CD4-positive, CD25-positive, alpha-beta regulatory T cell (primary cell): ENCODE results near the gene GIMAP4. TPM values are rescaled to one million over a fixed set of nuclear protein-coding genes. Genes with fewer than 3 reads are reported as not detected.

Experiments used
- ATAC-seq, 2 donors: fragments of 150-1000 bp; cut with Tn5 transposase; one replicate each; pipeline ENCODE4 v1.10.0; 2021; ENCODE audit warnings: low read depth in 2 of 2, moderate number of reproducible peaks in 2 of 2, moderate library complexity in 1 of 2
- DNase-seq, 3 donors: peaks; one replicate each; pipeline versions ENCODE4 v3.0.0 to v3.0.0-alpha.2; 2012 to 2022; ENCODE audit warnings: mixed read lengths in 1 of 3
- H3K27ac ChIP-seq: one replicate; pipeline ENCODE4 v1.7.0; 2013; ENCODE audit warnings: mild to moderate bottlenecking, low read length; ENCODE audit not compliant: insufficient read depth, poor library complexity, severe bottlenecking
- H3K27me3 ChIP-seq: one replicate; pipeline ENCODE4 v1.7.0; 2013; ENCODE audit warnings: low read length; ENCODE audit not compliant: control insufficient read depth, insufficient read depth
- H3K36me3 ChIP-seq: one replicate; pipeline ENCODE4 v1.7.0; 2013; ENCODE audit warnings: mild to moderate bottlenecking, low read length, moderate library complexity; ENCODE audit not compliant: control insufficient read depth, insufficient read depth
- H3K4me1 ChIP-seq: 2 replicates; pipeline ENCODE4 v1.7.0; 2013; ENCODE audit warnings: mild to moderate bottlenecking, low read length; ENCODE audit not compliant: insufficient read depth, control insufficient read depth, poor library complexity, severe bottlenecking
- H3K4me3 ChIP-seq: one replicate; pipeline ENCODE4 v1.7.0; 2013; ENCODE audit warnings: low read depth, mild to moderate bottlenecking, low read length, moderate library complexity
- H3K9me3 ChIP-seq, 2 experiments: 1 replicate in 1 of 2; 2 replicates in 1 of 2; pipeline ENCODE4 v1.7.0; 2013; ENCODE audit warnings: low read length in 2 of 2, mild to moderate bottlenecking in 1 of 2, moderate library complexity in 1 of 2; ENCODE audit not compliant: control insufficient read depth in 2 of 2
- H3K27ac Mint-ChIP-seq, 3 donors: one replicate each; pipeline ENCODE4 v1.8.0; 2020 to 2022; ENCODE audit warnings: mild to moderate bottlenecking in 3 of 3, mixed read lengths in 3 of 3, moderate library complexity in 2 of 3
- H3K27me3 Mint-ChIP-seq: one replicate; pipeline ENCODE4 v1.8.0; 2022; ENCODE audit warnings: mild to moderate bottlenecking, mixed read lengths
- H3K36me3 Mint-ChIP-seq: one replicate; pipeline ENCODE4 v1.8.0; 2020; ENCODE audit warnings: mixed read lengths
- H3K4me1 Mint-ChIP-seq, 4 donors: one replicate each; pipeline ENCODE4 v1.8.0; 2020 to 2022; ENCODE audit warnings: mixed read lengths in 4 of 4, mild to moderate bottlenecking in 1 of 4
- H3K4me3 Mint-ChIP-seq, 4 donors: one replicate each; pipeline ENCODE4 v1.8.0; 2020 to 2022; ENCODE audit warnings: mild to moderate bottlenecking in 4 of 4, mixed read lengths in 4 of 4, moderate library complexity in 3 of 4
- H3K9me3 Mint-ChIP-seq, 7 donors: one replicate each; pipeline ENCODE4 v1.8.0; 2020 to 2022; ENCODE audit warnings: mixed read lengths in 7 of 7, mild to moderate bottlenecking in 3 of 7, moderate library complexity in 2 of 7
- polyA plus RNA-seq, 4 donors: library from polyadenylated mRNA; unstranded; fragments of 300-500 nt; fragmentation: Illumina TruSeq; gene quantifications; one replicate each; pipeline ENCODE4 v1.2.3, GENCODE V29; 2021
- total RNA-seq: library from RNA; stranded (reverse); gene quantifications from one replicate; pipeline ENCODE4 v1.2.3, GENCODE V29; 2022

The GIMAP4 gene
- total and polyA plus RNA-seq, 5 donors from 2014 or later = 90.1 to 667 (median 421) TPM

DNA sequence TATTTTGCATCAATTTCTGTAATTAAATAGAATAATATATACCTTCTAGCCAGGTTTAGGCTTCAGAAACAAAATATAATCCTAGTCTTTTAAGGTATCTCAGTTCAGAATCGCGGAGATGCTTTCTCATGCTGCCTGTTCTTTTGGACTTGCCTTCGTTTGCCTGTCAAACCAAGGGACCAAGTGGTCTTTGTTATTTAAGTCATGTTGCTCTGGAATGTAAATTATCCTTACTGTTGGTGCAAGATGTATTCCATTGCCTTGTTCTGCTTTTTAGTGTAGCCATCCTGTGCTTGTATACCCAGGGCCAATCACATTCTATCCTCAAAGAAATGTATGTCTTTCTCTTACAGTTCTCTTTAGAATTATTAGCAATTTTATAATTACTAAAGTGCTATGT is 1.1 kb upstream of the GIMAP4 start:
- peaks cover 39% of the 10 kb centered on the region for H3K4me1 ChIP-seq
- H3K27me3 ChIP-seq = no peaks in the 10 kb centered on the region
- H3K9me3 ChIP-seq = peaks cover 12 to 16% of the 10 kb centered on the region in 2 experiments
- ATAC-seq (no peak), DNase-seq (no peak)
- Mint-ChIP-seq H3K36me3 (peaks cover 44% of the 10 kb centered on the region), H3K4me1 (peaks cover 15 to 83% (median 56%) of the 10 kb centered on the region in 4 donors), H3K27ac (peak overlapping the region; percentile 94 to 100 (median 96)), H3K4me3 (peak overlapping the region; percentile 95 to 99 (median 98)), H3K9me3 (peaks cover 0 to 23% (median 6%) of the 10 kb centered on the region in 7 donors), H3K27me3 (no peaks in the 10 kb centered on the region)
- peak overlapping the region; percentile 100 for H3K4me3 ChIP-seq
- H3K36me3 ChIP-seq = peaks cover 14% of the 10 kb centered on the region
- peak overlapping the region; percentile 68 for H3K27ac ChIP-seq

DNA sequence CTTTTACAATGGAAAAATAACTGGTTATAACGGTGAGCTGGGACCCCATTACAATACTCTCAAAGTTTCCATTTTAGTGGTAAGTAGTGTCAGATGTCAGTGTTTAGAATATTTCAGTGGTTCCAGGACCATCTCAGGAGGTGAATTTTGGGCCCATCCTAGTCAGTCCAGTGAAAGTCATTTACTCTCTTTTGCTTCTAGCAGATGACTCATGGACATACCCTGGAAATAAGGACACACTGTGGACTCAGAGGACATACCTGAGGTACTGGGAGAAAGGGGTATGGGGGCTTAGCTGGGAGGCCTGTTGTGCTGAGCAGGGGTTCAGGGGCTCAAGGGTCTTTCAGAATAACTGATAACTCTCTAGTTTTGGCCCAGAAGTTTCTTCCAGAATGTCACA is 618 bp upstream of the GIMAP4 start:
- ATAC-seq (no peak), DNase-seq (no peak)
- peaks cover 12 to 16% of the 10 kb centered on the region in 2 experiments for H3K9me3 ChIP-seq
- H3K27me3 Mint-ChIP-seq = no peaks in the 10 kb centered on the region
- peaks cover 0 to 24% (median 4%) of the 10 kb centered on the region in 7 donors for H3K9me3 Mint-ChIP-seq
- H3K36me3 Mint-ChIP-seq = peaks cover 48% of the 10 kb centered on the region
- H3K4me3 ChIP-seq = peak overlapping the region; percentile 100
- peak overlapping the region; percentile 95 to 99 (median 98) for H3K4me3 Mint-ChIP-seq
- H3K27ac ChIP-seq = peak overlapping the region; percentile 68
- H3K36me3 ChIP-seq = peaks cover 19% of the 10 kb centered on the region
- peaks cover 15 to 84% (median 56%) of the 10 kb centered on the region in 4 donors for H3K4me1 Mint-ChIP-seq
- peak overlapping the region; percentile 94 to 100 (median 96) for H3K27ac Mint-ChIP-seq
- H3K4me1 ChIP-seq = peaks cover 39% of the 10 kb centered on the region
- no peaks in the 10 kb centered on the region for H3K27me3 ChIP-seq

DNA sequence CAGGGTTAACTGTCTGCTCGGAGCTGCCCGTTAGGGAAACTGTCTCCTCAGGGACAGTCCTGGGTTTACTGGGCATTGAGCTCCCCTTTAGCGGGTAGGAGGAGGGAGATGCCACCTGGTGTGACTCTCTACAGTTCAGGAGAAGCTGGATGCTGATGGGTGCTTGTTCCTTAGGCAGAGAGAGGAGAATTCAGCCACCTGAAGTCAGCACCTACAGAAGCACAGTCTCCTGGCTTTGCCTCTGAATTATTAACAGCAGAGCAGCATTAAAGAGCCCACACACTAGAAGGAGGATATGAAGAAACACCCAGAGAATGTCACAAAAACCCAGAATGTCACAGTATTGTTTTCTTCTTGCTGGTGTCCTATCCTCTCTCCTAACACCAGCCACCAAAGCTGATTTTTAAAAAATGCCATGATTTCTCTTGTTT is 696 bp downstream of the GIMAP4 start:
- Histone ChIP-seq H3K4me1 (peaks cover 39% of the 10 kb centered on the region), H3K9me3 (peaks cover 25 to 29% of the 10 kb centered on the region in 2 experiments), H3K36me3 (peaks cover 32% of the 10 kb centered on the region), H3K4me3 (peak overlapping the region; percentile 100), H3K27ac (peak overlapping the region; percentile 68), H3K27me3 (no peaks in the 10 kb centered on the region)
- Mint-ChIP-seq H3K27ac (peak overlapping the region; percentile 94 to 100 (median 96)), H3K36me3 (peaks cover 57% of the 10 kb centered on the region), H3K27me3 (no peaks in the 10 kb centered on the region), H3K4me3 (peak overlapping the region; percentile 95 to 99 (median 98)), H3K9me3 (peaks cover 0 to 34% (median 8%) of the 10 kb centered on the region in 7 donors), H3K4me1 (peaks cover 13 to 83% (median 55%) of the 10 kb centered on the region in 4 donors)
- ATAC-seq (peak; percentile 50 to 65), DNase-seq (peak in 2 of 3 donors; percentile 33 to 48)

DNA sequence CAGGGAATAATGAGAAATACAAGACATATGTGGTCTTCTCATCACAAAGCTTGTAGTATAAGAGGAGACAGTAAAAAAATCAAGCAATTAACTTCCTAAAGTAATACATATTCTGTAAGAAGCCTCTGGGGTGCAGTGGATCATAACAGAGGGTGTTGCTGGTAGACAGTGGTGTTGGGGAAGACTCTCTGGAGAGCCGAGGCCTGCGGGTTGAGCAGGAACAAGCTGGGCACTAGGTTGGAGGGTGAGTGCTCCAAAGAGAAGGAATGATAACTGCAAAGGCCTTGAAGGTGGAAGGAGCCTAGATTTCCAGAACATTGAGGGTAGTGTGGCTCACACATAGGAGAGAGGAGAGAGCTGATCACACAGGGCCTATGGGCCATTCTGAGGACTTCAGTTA is 1.5 kb downstream of the GIMAP4 start:
- Histone ChIP-seq H3K9me3 (peaks cover 34 to 37% of the 10 kb centered on the region in 2 experiments), H3K36me3 (peaks cover 40% of the 10 kb centered on the region), H3K27me3 (no peaks in the 10 kb centered on the region), H3K4me3 (peak overlapping the region; percentile 100), H3K27ac (peak overlapping the region; percentile 68), H3K4me1 (peaks cover 39% of the 10 kb centered on the region)
- DNase-seq (peak in 2 of 3 donors; percentile 43 to 62), ATAC-seq (peak; percentile 59 to 67)
- H3K36me3 Mint-ChIP-seq = peaks cover 66% of the 10 kb centered on the region
- no peaks in the 10 kb centered on the region for H3K27me3 Mint-ChIP-seq
- peaks cover 11 to 83% (median 50%) of the 10 kb centered on the region in 4 donors for H3K4me1 Mint-ChIP-seq
- peak overlapping the region; percentile 94 to 100 (median 96) for H3K27ac Mint-ChIP-seq
- H3K4me3 Mint-ChIP-seq = peak overlapping the region; percentile 95 to 99 (median 98)
- peaks cover 0 to 42% (median 17%) of the 10 kb centered on the region in 7 donors for H3K9me3 Mint-ChIP-seq

DNA sequence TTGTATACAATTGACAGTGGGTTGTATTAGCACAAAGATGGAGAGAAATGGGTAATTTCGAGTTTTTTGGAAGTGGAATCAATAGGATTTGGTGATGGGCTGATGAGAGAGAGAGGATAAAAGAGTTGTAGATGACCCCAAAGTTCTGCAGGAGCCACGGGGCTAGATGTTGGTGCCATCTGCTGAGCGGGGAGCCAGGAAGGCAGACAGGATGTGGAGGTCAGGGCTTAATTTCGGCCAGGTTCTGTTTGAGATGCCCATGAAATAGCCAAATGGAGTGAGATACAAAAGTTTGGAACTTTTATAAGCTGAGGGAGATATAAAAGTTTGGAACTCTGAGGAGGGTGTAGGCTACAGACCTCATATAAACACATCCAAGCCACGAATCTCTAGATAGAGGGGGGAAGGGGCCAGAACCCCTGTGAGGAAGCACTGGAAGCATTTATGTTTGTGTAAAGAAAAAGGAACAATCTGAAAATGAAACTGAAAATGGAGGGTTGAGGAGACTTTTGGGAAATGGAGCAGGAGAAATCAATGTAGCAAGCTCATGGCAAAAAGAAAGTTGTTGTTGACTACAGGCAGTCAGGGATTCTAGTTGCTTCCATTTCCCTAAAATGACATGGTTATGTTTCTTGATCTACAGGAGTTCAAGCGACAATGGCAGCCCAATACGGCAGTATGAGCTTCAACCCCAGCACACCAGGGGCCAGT is 2.2 kb downstream of the GIMAP4 start:
- H3K9me3 Mint-ChIP-seq = peaks cover 0 to 47% (median 17%) of the 10 kb centered on the region in 7 donors
- peak overlapping the region; percentile 68 for H3K27ac ChIP-seq
- H3K9me3 ChIP-seq = peaks cover 39 to 43% of the 10 kb centered on the region in 2 experiments
- no peaks in the 10 kb centered on the region for H3K27me3 Mint-ChIP-seq
- peak overlapping the region; percentile 95 to 99 (median 98) for H3K4me3 Mint-ChIP-seq
- no peaks in the 10 kb centered on the region for H3K27me3 ChIP-seq
- peak overlapping the region; percentile 94 to 100 (median 96) for H3K27ac Mint-ChIP-seq
- H3K4me3 ChIP-seq = peak overlapping the region; percentile 100
- ATAC-seq = no peak
- H3K36me3 ChIP-seq = peaks cover 43% of the 10 kb centered on the region
- H3K4me1 Mint-ChIP-seq = peaks cover 11 to 79% (median 43%) of the 10 kb centered on the region in 4 donors
- H3K36me3 Mint-ChIP-seq = peaks cover 70% of the 10 kb centered on the region
- H3K4me1 ChIP-seq = peaks cover 39% of the 10 kb centered on the region
- no peak for DNase-seq

DNA sequence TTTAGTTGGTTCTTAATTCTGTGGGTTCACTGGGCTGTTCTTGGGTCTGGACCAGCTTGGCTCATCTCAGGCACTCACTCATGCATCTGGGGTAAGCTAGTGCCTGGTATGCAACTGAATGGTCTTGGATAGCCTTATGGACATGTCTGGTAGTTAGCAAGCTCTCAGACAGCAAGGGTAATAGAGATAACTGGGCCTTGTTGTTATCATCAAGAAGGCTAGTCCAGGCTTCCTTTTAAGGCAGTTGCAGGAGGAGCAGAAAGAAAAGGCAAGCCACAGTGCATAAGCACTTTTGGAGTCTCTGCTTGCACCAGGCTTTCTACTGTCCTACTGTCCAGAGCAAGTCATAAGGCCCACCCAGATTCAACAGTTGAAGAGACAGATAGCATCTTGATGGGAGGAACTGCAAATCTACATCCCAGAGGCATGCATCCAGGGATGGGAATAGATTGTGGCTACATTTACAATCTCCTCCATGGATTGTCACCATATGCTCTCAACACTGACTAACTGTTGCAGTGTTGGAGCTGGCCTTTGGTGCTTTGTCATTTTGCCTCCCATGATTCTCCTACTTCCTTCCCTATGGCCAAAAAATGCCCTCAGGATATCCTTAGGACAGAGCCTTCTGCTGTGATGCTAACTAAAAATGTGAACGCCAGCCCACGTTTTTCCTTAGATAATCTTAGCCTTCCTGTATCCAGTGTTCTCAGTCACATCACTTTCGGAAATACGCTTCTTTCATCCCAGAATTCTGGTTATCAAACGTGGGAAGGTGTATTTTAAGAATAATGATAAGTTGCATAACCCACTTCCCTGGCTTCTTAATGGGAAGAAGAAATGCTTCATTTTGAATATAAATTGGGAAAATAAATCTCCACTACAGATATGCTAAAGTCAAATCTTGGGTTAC is 3.6 kb downstream of the GIMAP4 start:
- Histone ChIP-seq H3K9me3 (peaks cover 42 to 43% of the 10 kb centered on the region in 2 experiments), H3K27ac (peak overlapping the region; percentile 68), H3K27me3 (no peaks in the 10 kb centered on the region), H3K4me1 (peaks cover 32% of the 10 kb centered on the region), H3K4me3 (peak overlapping the region; percentile 100), H3K36me3 (peaks cover 43% of the 10 kb centered on the region)
- DNase-seq (no peak), ATAC-seq (no peak)
- Mint-ChIP-seq H3K27me3 (no peaks in the 10 kb centered on the region), H3K9me3 (peaks cover 0 to 57% (median 17%) of the 10 kb centered on the region in 7 donors), H3K4me3 (peak overlapping the region; percentile 85 to 99 (median 96)), H3K27ac (peak overlapping the region; percentile 56 to 94 (median 86)), H3K36me3 (peaks cover 74% of the 10 kb centered on the region), H3K4me1 (peaks cover 11 to 76% (median 36%) of the 10 kb centered on the region in 4 donors)

DNA sequence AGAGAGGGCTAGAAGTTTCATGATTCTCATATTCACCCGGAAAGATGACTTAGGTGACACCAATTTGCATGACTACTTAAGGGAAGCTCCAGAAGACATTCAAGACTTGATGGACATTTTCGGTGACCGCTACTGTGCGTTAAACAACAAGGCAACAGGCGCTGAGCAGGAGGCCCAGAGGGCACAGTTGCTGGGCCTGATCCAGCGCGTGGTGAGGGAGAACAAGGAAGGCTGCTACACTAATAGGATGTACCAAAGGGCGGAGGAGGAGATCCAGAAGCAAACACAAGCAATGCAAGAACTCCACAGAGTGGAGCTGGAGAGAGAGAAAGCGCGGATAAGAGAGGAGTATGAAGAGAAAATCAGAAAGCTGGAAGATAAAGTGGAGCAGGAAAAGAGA is 5.3 kb downstream of the GIMAP4 start:
- no peak overlapping the region for H3K27ac ChIP-seq
- Mint-ChIP-seq H3K4me1 (peaks cover 11 to 76% (median 30%) of the 10 kb centered on the region in 4 donors), H3K27ac (no peak overlapping the region), H3K36me3 (peaks cover 82% of the 10 kb centered on the region), H3K27me3 (no peaks in the 10 kb centered on the region), H3K4me3 (peak overlapping the region in 2 of 4 donors; percentile 38 to 44), H3K9me3 (peaks cover 0 to 74% (median 23%) of the 10 kb centered on the region in 7 donors)
- H3K9me3 ChIP-seq = peaks cover 43 to 47% of the 10 kb centered on the region in 2 experiments
- H3K27me3 ChIP-seq = no peaks in the 10 kb centered on the region
- peaks cover 25% of the 10 kb centered on the region for H3K4me1 ChIP-seq
- ATAC-seq (no peak), DNase-seq (no peak)
- peaks cover 43% of the 10 kb centered on the region for H3K36me3 ChIP-seq
- peak overlapping the region; percentile 27 for H3K4me3 ChIP-seq
